Skeletal muscle tissue (tissue), 4 donors: ENCODE measurements around the gene DEPP1. TPM values are rescaled to one million over a fixed set of nuclear protein-coding genes. Genes with fewer than 3 reads are reported as not detected.

ENCODE experiments used
- H3K27ac ChIP-seq: one replicate; pipeline ENCODE4 v1.7.0; 2013; ENCODE audit warnings: mild to moderate bottlenecking, low read depth, low read length, inconsistent platforms
- H3K27me3 ChIP-seq, 3 donors: one replicate each; pipeline ENCODE4 v1.7.0; 2013; ENCODE audit warnings: low read length in 3 of 3; ENCODE audit not compliant: control insufficient read depth in 3 of 3, insufficient read depth in 3 of 3
- H3K36me3 ChIP-seq, 3 donors: one replicate each; pipeline ENCODE4 v1.7.0; 2013; ENCODE audit warnings: low read length in 3 of 3; ENCODE audit not compliant: control insufficient read depth in 3 of 3, insufficient read depth in 3 of 3
- H3K4me1 ChIP-seq, 3 donors: one replicate each; pipeline ENCODE4 v1.7.0; 2013; ENCODE audit warnings: low read length in 3 of 3, mild to moderate bottlenecking in 3 of 3; ENCODE audit not compliant: control insufficient read depth in 3 of 3, insufficient read depth in 3 of 3
- H3K4me3 ChIP-seq, 3 donors: one replicate each; pipeline ENCODE4 v1.7.0; 2013; ENCODE audit warnings: low read length in 3 of 3
- H3K9ac ChIP-seq, 3 donors: one replicate each; pipeline ENCODE4 v1.7.0; 2013; ENCODE audit warnings: low read length in 3 of 3, mild to moderate bottlenecking in 3 of 3, moderate library complexity in 2 of 3, low read depth in 1 of 3
- H3K9me3 ChIP-seq, 3 donors: one replicate each; pipeline ENCODE4 v1.7.0; 2013; ENCODE audit warnings: low read length in 3 of 3; ENCODE audit not compliant: control insufficient read depth in 3 of 3
- total RNA-seq: library from RNA; depleted of rRNA; stranded (reverse); fragments of >200 nt; gene quantifications from one replicate; pipeline ENCODE4 v1.2.3, GENCODE V29; 2014
- donor health status: Osteomylitis.

DEPP1 gene
- total RNA-seq, 1 donor from 2014 or later = 12.5 TPM

- Histone ChIP-seq H3K36me3 (peaks cover 6 to 14% (median 9%) of the 10 kb centered on the region in 3 donors), H3K27ac (no peak overlapping the region), H3K9ac (no peak overlapping the region), H3K4me3 (no peak overlapping the region), H3K27me3 (no peaks in the 10 kb centered on the region), H3K4me1 (peaks cover 19 to 26% (median 20%) of the 10 kb centered on the region in 3 donors), H3K9me3 (no peaks in the 10 kb centered on the region)
These were observed 23.1 kb downstream of the DEPP1 start for GRCh38 chr10:44955413-44956070.

GRCh38 chr10:44954962-44955361, 23.6 kb downstream of the DEPP1 start:
- Histone ChIP-seq H3K9me3 (no peaks in the 10 kb centered on the region), H3K4me1 (peaks cover 14 to 25% (median 14%) of the 10 kb centered on the region in 3 donors), H3K27ac (no peak overlapping the region), H3K4me3 (no peak overlapping the region), H3K9ac (no peak overlapping the region), H3K27me3 (no peaks in the 10 kb centered on the region), H3K36me3 (peaks cover 6 to 14% (median 9%) of the 10 kb centered on the region in 3 donors)

GRCh38 chr10:44954042-44954441, 24.6 kb downstream of the DEPP1 start:
- Histone ChIP-seq H3K36me3 (peaks cover 6 to 14% (median 9%) of the 10 kb centered on the region in 3 donors), H3K4me1 (peaks cover 12 to 29% (median 13%) of the 10 kb centered on the region in 3 donors), H3K27me3 (no peaks in the 10 kb centered on the region), H3K9ac (no peak overlapping the region), H3K4me3 (no peak overlapping the region), H3K27ac (no peak overlapping the region), H3K9me3 (no peaks in the 10 kb centered on the region)

GRCh38 chr10:44952779-44953231, 25.8 kb downstream of the DEPP1 start:
- Histone ChIP-seq H3K9me3 (no peaks in the 10 kb centered on the region), H3K27ac (no peak overlapping the region), H3K9ac (no peak overlapping the region), H3K27me3 (no peaks in the 10 kb centered on the region), H3K4me3 (no peak overlapping the region), H3K36me3 (peaks cover 6 to 14% (median 9%) of the 10 kb centered on the region in 3 donors), H3K4me1 (peaks cover 8 to 32% (median 11%) of the 10 kb centered on the region in 3 donors)

GRCh38 chr10:44951576-44952226, 26.9 kb downstream of the DEPP1 start:
- Histone ChIP-seq H3K4me1 (peaks cover 13 to 34% (median 14%) of the 10 kb centered on the region in 3 donors), H3K9ac (no peak overlapping the region), H3K36me3 (peaks cover 6 to 13% (median 7%) of the 10 kb centered on the region in 3 donors), H3K27me3 (no peaks in the 10 kb centered on the region), H3K4me3 (no peak overlapping the region), H3K9me3 (no peaks in the 10 kb centered on the region), H3K27ac (no peak overlapping the region)

- Histone ChIP-seq H3K4me3 (no peak overlapping the region), H3K9ac (no peak overlapping the region), H3K36me3 (peaks cover under 1 to 6% (median 2%) of the 10 kb centered on the region in 3 donors), H3K9me3 (no peaks in the 10 kb centered on the region), H3K4me1 (peaks cover 14 to 43% (median 22%) of the 10 kb centered on the region in 3 donors), H3K27ac (no peak overlapping the region), H3K27me3 (no peaks in the 10 kb centered on the region)
These were observed 28.0 kb downstream of the DEPP1 start for GRCh38 chr10:44950326-44951225.

GRCh38 chr10:44949915-44950314, 28.7 kb downstream of the DEPP1 start:
- Histone ChIP-seq H3K9me3 (no peaks in the 10 kb centered on the region), H3K4me3 (no peak overlapping the region), H3K27me3 (no peaks in the 10 kb centered on the region), H3K27ac (no peak overlapping the region), H3K36me3 (peaks cover 0 to 6% (median 0%) of the 10 kb centered on the region in 3 donors), H3K9ac (no peak overlapping the region), H3K4me1 (peaks cover 14 to 44% (median 22%) of the 10 kb centered on the region in 3 donors)

- H3K4me3 ChIP-seq = no peak overlapping the region
- no peak overlapping the region for H3K9ac ChIP-seq
- H3K27ac ChIP-seq = no peak overlapping the region
- H3K27me3 ChIP-seq = no peaks in the 10 kb centered on the region
- peaks cover 14 to 44% (median 22%) of the 10 kb centered on the region in 3 donors for H3K4me1 ChIP-seq
- H3K9me3 ChIP-seq = no peaks in the 10 kb centered on the region
- H3K36me3 ChIP-seq = peaks cover 0 to 6% (median 0%) of the 10 kb centered on the region in 3 donors
These were observed 29.3 kb downstream of the DEPP1 start for GRCh38 chr10:44949127-44949802.

- Histone ChIP-seq H3K27ac (no peak overlapping the region), H3K9ac (no peak overlapping the region), H3K4me3 (no peak overlapping the region), H3K27me3 (no peaks in the 10 kb centered on the region), H3K9me3 (no peaks in the 10 kb centered on the region), H3K4me1 (peaks cover 14 to 44% (median 22%) of the 10 kb centered on the region in 3 donors), H3K36me3 (peaks cover 0 to 2% (median 0%) of the 10 kb centered on the region in 3 donors)
These were observed 30.0 kb downstream of the DEPP1 start for GRCh38 chr10:44948642-44949041.
